H1 (cell line): ENCODE data around the gene GTSE1. TPM values are rescaled to one million over a fixed set of nuclear protein-coding genes. Genes with fewer than 3 reads are reported as not detected.

Experiments
- CBX5 ChIP-seq: fragments of 300-800, 300-1000 bp; sonication (generic); IDR thresholded peaks from 2 replicates; pipeline ENCODE4 v1.7.1; 2016; ENCODE audit warnings: antibody characterized with exemption, low read length, low read depth
- CTBP2 ChIP-seq: IDR thresholded peaks from 2 replicates; pipeline ENCODE4 v1.7.0; 2011; ENCODE audit warnings: borderline replicate concordance, mild to moderate bottlenecking, moderate library complexity, mixed read lengths, low read length; ENCODE audit not compliant: insufficient read depth, insufficient read length
- MAFK ChIP-seq: IDR thresholded peaks from 2 replicates; pipeline ENCODE4 v1.6.1; 2012; ENCODE audit warnings: low read depth, mild to moderate bottlenecking, improper control_type of control experiment, low read length
- RXRA ChIP-seq: IDR thresholded peaks from 2 replicates; pipeline ENCODE4 v1.6.1; 2011; ENCODE audit warnings: low read depth, mild to moderate bottlenecking, low read length, moderate library complexity; ENCODE audit not compliant: insufficient read depth
- SIN3A ChIP-seq, 2 experiments: IDR thresholded peaks in 1 of 2; conservative IDR thresholded peaks in 1 of 2; 2 replicates each; pipeline ENCODE4 v1.6.1; 2011 to 2012; ENCODE audit warnings: low read length in 2 of 2, improper control_type of control experiment in 1 of 2, low read depth in 1 of 2, mild to moderate bottlenecking in 1 of 2
- polyA plus RNA-seq, 7 experiments: library from polyadenylated mRNA; depleted of rRNA in 3 of 7; stranded (reverse) in 5 of 7; unstranded in 2 of 7; fragments of >200 nt in 5 of 7; fragments of 200-250 nt in 2 of 7; gene quantifications; 1 replicate in 5 of 7; 2 replicates in 1 of 7; 4 replicates in 1 of 7; pipeline versions ENCODE4 v1.2.1 to v1.2.3, GENCODE V29; 2011 to 2013; ENCODE audit warnings: missing spikeins in 2 of 7, mixed read lengths in 2 of 7
- total RNA-seq: library from RNA; stranded (reverse); fragmentation: NEBNext Ultra II Directional; extraction: Animal tissue kit (Norgen Biotek cat#: 25700); gene quantifications from 2 replicates; pipeline ENCODE4 v1.2.1, GENCODE V29; 2021
- TF ChIP-seq, protein P1 (sequence below): fragments of 300-600 bp; sonication (generic); IDR thresholded peaks from 2 replicates; pipeline ENCODE4 v1.7.1; 2012; ENCODE audit warnings: low read length, moderate library complexity, mild to moderate bottlenecking, inconsistent platforms; ENCODE audit not compliant: insufficient replicate concordance

GTSE1 gene
- total and polyA plus RNA-seq, 2 of the 8 experiments (the other 6 are each of a cell fraction or from before 2014, with no cell fraction given) = 17.5 to 38.6 TPM

DNA sequence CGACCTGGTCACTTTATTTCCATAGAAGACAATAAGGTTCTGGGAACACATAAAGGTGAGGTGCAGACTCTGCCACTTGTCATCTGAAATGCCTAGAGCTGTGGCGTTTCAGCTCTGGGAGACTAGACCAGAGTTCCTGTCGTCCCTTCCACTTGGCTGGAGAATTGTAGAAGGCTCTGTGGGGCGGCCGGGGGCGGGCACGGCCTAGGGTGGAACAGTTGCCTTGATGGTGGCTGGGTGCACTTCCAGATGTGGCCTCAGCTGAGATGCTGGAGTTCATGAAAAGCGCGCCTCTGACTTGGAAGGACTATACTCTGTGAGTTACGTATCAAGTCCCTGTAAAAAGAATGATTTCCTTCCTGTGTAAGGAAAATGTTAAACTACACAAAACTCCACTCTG, 55.6 kb downstream of the GTSE1 start (continued):
- TF ChIP-seq, protein P1, sequence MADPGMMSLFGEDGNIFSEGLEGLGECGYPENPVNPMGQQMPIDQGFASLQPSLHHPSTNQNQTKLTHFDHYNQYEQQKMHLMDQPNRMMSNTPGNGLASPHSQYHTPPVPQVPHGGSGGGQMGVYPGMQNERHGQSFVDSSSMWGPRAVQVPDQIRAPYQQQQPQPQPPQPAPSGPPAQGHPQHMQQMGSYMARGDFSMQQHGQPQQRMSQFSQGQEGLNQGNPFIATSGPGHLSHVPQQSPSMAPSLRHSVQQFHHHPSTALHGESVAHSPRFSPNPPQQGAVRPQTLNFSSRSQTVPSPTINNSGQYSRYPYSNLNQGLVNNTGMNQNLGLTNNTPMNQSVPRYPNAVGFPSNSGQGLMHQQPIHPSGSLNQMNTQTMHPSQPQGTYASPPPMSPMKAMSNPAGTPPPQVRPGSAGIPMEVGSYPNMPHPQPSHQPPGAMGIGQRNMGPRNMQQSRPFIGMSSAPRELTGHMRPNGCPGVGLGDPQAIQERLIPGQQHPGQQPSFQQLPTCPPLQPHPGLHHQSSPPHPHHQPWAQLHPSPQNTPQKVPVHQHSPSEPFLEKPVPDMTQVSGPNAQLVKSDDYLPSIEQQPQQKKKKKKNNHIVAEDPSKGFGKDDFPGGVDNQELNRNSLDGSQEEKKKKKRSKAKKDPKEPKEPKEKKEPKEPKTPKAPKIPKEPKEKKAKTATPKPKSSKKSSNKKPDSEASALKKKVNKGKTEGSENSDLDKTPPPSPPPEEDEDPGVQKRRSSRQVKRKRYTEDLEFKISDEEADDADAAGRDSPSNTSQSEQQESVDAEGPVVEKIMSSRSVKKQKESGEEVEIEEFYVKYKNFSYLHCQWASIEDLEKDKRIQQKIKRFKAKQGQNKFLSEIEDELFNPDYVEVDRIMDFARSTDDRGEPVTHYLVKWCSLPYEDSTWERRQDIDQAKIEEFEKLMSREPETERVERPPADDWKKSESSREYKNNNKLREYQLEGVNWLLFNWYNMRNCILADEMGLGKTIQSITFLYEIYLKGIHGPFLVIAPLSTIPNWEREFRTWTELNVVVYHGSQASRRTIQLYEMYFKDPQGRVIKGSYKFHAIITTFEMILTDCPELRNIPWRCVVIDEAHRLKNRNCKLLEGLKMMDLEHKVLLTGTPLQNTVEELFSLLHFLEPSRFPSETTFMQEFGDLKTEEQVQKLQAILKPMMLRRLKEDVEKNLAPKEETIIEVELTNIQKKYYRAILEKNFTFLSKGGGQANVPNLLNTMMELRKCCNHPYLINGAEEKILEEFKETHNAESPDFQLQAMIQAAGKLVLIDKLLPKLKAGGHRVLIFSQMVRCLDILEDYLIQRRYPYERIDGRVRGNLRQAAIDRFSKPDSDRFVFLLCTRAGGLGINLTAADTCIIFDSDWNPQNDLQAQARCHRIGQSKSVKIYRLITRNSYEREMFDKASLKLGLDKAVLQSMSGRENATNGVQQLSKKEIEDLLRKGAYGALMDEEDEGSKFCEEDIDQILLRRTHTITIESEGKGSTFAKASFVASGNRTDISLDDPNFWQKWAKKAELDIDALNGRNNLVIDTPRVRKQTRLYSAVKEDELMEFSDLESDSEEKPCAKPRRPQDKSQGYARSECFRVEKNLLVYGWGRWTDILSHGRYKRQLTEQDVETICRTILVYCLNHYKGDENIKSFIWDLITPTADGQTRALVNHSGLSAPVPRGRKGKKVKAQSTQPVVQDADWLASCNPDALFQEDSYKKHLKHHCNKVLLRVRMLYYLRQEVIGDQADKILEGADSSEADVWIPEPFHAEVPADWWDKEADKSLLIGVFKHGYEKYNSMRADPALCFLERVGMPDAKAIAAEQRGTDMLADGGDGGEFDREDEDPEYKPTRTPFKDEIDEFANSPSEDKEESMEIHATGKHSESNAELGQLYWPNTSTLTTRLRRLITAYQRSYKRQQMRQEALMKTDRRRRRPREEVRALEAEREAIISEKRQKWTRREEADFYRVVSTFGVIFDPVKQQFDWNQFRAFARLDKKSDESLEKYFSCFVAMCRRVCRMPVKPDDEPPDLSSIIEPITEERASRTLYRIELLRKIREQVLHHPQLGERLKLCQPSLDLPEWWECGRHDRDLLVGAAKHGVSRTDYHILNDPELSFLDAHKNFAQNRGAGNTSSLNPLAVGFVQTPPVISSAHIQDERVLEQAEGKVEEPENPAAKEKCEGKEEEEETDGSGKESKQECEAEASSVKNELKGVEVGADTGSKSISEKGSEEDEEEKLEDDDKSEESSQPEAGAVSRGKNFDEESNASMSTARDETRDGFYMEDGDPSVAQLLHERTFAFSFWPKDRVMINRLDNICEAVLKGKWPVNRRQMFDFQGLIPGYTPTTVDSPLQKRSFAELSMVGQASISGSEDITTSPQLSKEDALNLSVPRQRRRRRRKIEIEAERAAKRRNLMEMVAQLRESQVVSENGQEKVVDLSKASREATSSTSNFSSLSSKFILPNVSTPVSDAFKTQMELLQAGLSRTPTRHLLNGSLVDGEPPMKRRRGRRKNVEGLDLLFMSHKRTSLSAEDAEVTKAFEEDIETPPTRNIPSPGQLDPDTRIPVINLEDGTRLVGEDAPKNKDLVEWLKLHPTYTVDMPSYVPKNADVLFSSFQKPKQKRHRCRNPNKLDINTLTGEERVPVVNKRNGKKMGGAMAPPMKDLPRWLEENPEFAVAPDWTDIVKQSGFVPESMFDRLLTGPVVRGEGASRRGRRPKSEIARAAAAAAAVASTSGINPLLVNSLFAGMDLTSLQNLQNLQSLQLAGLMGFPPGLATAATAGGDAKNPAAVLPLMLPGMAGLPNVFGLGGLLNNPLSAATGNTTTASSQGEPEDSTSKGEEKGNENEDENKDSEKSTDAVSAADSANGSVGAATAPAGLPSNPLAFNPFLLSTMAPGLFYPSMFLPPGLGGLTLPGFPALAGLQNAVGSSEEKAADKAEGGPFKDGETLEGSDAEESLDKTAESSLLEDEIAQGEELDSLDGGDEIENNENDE = no peak
- no peak for TF ChIP-seq SIN3A (conservative IDR thresholded peaks at IDR 0.05 in 1 of 2, IDR thresholded peaks at IDR 0.05 in 1 of 2; ENCODE audit: low read depth in 1 of 2, low read length in 2 of 2)
- no peak for TF ChIP-seq MAFK
- TF ChIP-seq RXRA = no peak
- no peak for TF ChIP-seq CBX5
- no peak for TF ChIP-seq CTBP2
- TF ChIP-seq, all 59 proteins: peak for 0
